RWPE2 (cell line): ENCODE measurements around the gene DARS1.

Experiments used
- ATAC-seq: fragments of 200-7000 bp; cut with Tn5 transposase; 3 replicates; pipeline ENCODE4 v1.9.1; 2021; ENCODE audit warnings: low read depth
- DNase-seq: peaks from one replicate; pipeline ENCODE4 v3.0.0-alpha.2; 2020; ENCODE audit warnings: low spot score
- H3K27ac ChIP-seq: fragments of 450-650 bp; 2 replicates; pipeline ENCODE4 v1.5.1; 2017; ENCODE audit warnings: mild to moderate bottlenecking; ENCODE audit not compliant: poor library complexity, severe bottlenecking
- H3K27me3 ChIP-seq: fragments of 250-450 bp; sonication (Bioruptor Pico); 2 replicates; pipeline ENCODE4 v1.5.1; 2021; ENCODE audit warnings: mild to moderate bottlenecking, moderate library complexity; ENCODE audit not compliant: insufficient read depth, poor library complexity, severe bottlenecking
- H3K36me3 ChIP-seq: fragments of 250-450 bp; sonication (Bioruptor Pico); 2 replicates; pipeline ENCODE4 v1.5.1; 2020; ENCODE audit warnings: low read depth, mild to moderate bottlenecking, moderate library complexity
- H3K4me1 ChIP-seq: fragments of 250-450 bp; sonication (Bioruptor Pico); 2 replicates; pipeline ENCODE4 v1.5.1; 2021; ENCODE audit warnings: mild to moderate bottlenecking, moderate library complexity; ENCODE audit not compliant: insufficient read depth, poor library complexity, severe bottlenecking
- H3K4me3 ChIP-seq: fragments of 250-450 bp; sonication (Bioruptor Pico); 2 replicates; pipeline ENCODE4 v1.5.1; 2021; ENCODE audit warnings: mild to moderate bottlenecking, moderate library complexity; ENCODE audit not compliant: severe bottlenecking
- H3K9me3 ChIP-seq: fragments of 250-450 bp; sonication (Bioruptor Pico); 2 replicates; pipeline ENCODE4 v1.5.1; 2021; ENCODE audit warnings: mild to moderate bottlenecking, moderate library complexity; ENCODE audit not compliant: severe bottlenecking
- CTCF ChIP-seq: fragments of 450-650 bp; IDR thresholded peaks from one replicate; pipeline ENCODE4 v1.5.1; 2017; ENCODE audit warnings: mild to moderate bottlenecking, moderate library complexity; ENCODE audit not compliant: poor library complexity, severe bottlenecking

Gene DARS1

GRCh38 chr2:135985018-135985825 is at the start of gene DARS1:
Gene DARS1, minus strand, starts transcription at chr2:135985626. Its CDS starts 158 bp downstream, at chr2:135985468.
- Histone ChIP-seq H3K27me3 (no peaks in the 10 kb centered on the region), H3K36me3 (peaks cover 33% of the 10 kb centered on the region), H3K4me3 (peak within 1 kb of the TSS; percentile 97), H3K4me1 (peaks cover 10% of the 10 kb centered on the region), H3K27ac (peak within 1 kb of the TSS; percentile 81), H3K9me3 (no peaks in the 10 kb centered on the region)
- no peak for TF ChIP-seq CTCF
- peak; percentile 89 for ATAC-seq
- peak; percentile 90 for DNase-seq

- H3K27me3 ChIP-seq: peaks cover 14% of the 10 kb centered on the region
- no peak for DNase-seq
- H3K4me3 ChIP-seq: no peak overlapping the region
- no peaks in the 10 kb centered on the region for H3K9me3 ChIP-seq
- no peak for TF ChIP-seq CTCF
- no peaks in the 10 kb centered on the region for H3K36me3 ChIP-seq
- ATAC-seq: no peak
- no peak overlapping the region for H3K27ac ChIP-seq
- no peaks in the 10 kb centered on the region for H3K4me1 ChIP-seq
Measured at GRCh38 chr2:136034629-136035028, 49.2 kb upstream of the DARS1 start.

GRCh38 chr2:136032817-136033535 is 47.5 kb upstream of the DARS1 start:
- ATAC-seq (no peak), DNase-seq (no peak)
- H3K4me3 ChIP-seq: no peak overlapping the region
- no peaks in the 10 kb centered on the region for H3K36me3 ChIP-seq
- no peaks in the 10 kb centered on the region for H3K9me3 ChIP-seq
- H3K4me1 ChIP-seq: no peaks in the 10 kb centered on the region
- no peak for TF ChIP-seq CTCF
- H3K27me3 ChIP-seq: peaks cover 13% of the 10 kb centered on the region
- no peak overlapping the region for H3K27ac ChIP-seq

GRCh38 chr2:136032192-136032591 is 46.8 kb upstream of the DARS1 start:
- DNase-seq (no peak), ATAC-seq (no peak)
- no peak overlapping the region for H3K4me3 ChIP-seq
- no peaks in the 10 kb centered on the region for H3K36me3 ChIP-seq
- TF ChIP-seq CTCF: no peak
- peaks cover 13% of the 10 kb centered on the region for H3K27me3 ChIP-seq
- H3K9me3 ChIP-seq: no peaks in the 10 kb centered on the region
- H3K27ac ChIP-seq: no peak overlapping the region
- no peaks in the 10 kb centered on the region for H3K4me1 ChIP-seq
